Immature natural killer cell (primary cell): ENCODE results near the gene GDF10. TPM values are rescaled to one million over a fixed set of nuclear protein-coding genes. Genes with fewer than 3 reads are reported as not detected.

Experiments used
- DNase-seq, 3 donors: peaks; one replicate each; pipeline ENCODE4 v3.0.0; 2022; ENCODE audit warnings: mixed read lengths in 1 of 3
- H3K27ac Mint-ChIP-seq, 6 donors: one replicate each; pipeline ENCODE4 v1.8.0; 2020; ENCODE audit warnings: mixed read lengths in 6 of 6, mild to moderate bottlenecking in 5 of 6, inconsistent platforms in 4 of 6, moderate library complexity in 3 of 6
- H3K27me3 Mint-ChIP-seq, 3 donors: one replicate each; pipeline ENCODE4 v1.8.0; 2020 to 2021; ENCODE audit warnings: low read depth in 3 of 3, mild to moderate bottlenecking in 3 of 3, mixed read lengths in 3 of 3, moderate library complexity in 3 of 3, inconsistent platforms in 1 of 3
- H3K36me3 Mint-ChIP-seq, 3 donors: one replicate each; pipeline ENCODE4 v1.8.0; 2020; ENCODE audit warnings: mixed read lengths in 3 of 3, inconsistent platforms in 2 of 3, mild to moderate bottlenecking in 2 of 3
- H3K4me1 Mint-ChIP-seq, 2 donors: one replicate each; pipeline ENCODE4 v1.8.0; 2020; ENCODE audit warnings: inconsistent platforms in 2 of 2, mild to moderate bottlenecking in 2 of 2, mixed read lengths in 2 of 2, moderate library complexity in 1 of 2
- H3K4me3 Mint-ChIP-seq, 5 donors: one replicate each; pipeline ENCODE4 v1.8.0; 2020; ENCODE audit warnings: mild to moderate bottlenecking in 5 of 5, mixed read lengths in 5 of 5, inconsistent platforms in 3 of 5, moderate library complexity in 3 of 5
- H3K9me3 Mint-ChIP-seq, 6 donors: one replicate each; pipeline ENCODE4 v1.8.0; 2020; ENCODE audit warnings: mild to moderate bottlenecking in 6 of 6, mixed read lengths in 6 of 6, inconsistent platforms in 4 of 6, moderate library complexity in 3 of 6
- polyA plus RNA-seq, 3 donors: library from polyadenylated mRNA; unstranded; fragments of 300-500 nt; fragmentation: Illumina TruSeq; gene quantifications; one replicate each; pipeline ENCODE4 v1.2.3, GENCODE V29; 2021

Gene GDF10
- polyA plus RNA-seq, 3 donors from 2014 or later: not detected

DNA sequence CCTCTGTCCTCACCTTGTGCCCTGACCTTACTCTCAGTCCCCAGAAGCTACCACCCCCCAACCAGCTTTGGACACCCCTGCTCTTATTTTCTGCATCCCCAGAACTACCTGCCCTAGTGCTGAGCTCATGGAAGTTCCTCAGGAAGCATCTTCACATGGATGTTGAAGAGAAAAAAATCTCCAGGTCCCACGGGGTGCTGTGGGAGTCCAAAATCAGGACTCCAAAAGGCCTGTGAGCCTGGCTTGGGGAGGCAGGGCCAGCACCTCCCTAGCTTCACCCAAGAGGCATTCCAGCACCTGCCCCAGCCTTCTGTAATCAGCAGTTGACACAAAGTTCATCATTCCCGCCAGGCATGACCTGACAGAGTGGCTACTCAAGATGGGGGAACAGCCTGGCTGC is 20.7 kb upstream of the GDF10 start:
- no peak for DNase-seq
- Mint-ChIP-seq H3K4me1 (no peaks in the 10 kb centered on the region), H3K27me3 (peaks cover 0 to 8% (median 7%) of the 10 kb centered on the region in 3 donors), H3K36me3 (no peaks in the 10 kb centered on the region), H3K4me3 (no peak overlapping the region), H3K9me3 (no peaks in the 10 kb centered on the region), H3K27ac (no peak overlapping the region)

DNA sequence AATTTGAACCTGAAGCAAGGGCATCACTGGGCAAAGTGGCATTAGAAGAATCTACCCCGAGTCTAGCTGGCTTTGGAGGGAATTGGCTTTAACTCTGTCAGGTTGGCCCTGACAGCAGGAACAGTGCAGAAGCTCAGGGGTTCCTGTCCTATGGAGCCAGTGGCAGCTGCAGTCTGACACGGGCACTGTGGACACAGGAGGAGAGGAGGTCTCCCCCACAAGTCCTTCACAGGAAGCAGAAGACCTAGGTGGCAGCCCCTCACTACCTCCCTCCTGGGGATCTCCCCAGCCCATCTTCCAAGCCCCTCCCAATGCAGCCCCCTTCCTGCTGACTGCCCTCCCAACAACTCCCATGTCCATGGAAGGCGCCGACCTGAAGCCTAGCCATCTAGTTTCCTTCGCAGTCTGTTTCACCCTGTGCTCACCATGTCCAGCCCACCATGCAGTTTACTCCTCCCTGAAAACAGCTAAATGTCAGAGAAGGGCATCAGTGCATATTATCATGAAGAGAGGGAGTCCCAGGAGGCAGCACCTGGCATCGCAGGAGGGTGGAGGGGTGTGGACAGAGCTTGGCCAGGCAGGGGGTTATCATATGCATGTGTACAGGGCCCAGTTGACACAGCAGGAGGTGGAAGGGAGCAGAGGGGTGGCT is 17.9 kb upstream of the GDF10 start:
- Mint-ChIP-seq H3K4me3 (no peak overlapping the region), H3K27ac (no peak overlapping the region), H3K4me1 (peaks cover 0 to 1% of the 10 kb centered on the region in 2 donors), H3K9me3 (no peaks in the 10 kb centered on the region), H3K27me3 (peaks cover 0 to 6% (median 5%) of the 10 kb centered on the region in 3 donors), H3K36me3 (no peaks in the 10 kb centered on the region)
- no peak for DNase-seq

DNA sequence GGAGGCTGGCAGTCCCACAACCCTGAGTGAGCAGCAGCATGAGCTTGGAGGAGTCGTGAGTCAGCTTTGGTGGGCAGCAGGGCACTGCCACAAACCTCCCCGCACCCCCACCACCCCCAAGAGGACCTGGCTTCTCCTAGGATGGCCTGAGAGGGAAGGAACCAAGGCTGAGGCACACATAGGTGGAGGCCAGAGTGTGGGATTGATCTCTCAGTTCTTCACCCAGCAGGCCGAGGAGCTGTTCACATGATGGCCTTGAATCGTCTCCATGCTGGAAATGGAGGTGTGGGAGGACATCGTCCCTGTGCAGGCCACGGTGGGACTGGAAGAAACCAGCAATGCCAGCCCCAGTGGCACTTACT is 17.4 kb upstream of the GDF10 start:
- no peak overlapping the region for H3K4me3 Mint-ChIP-seq
- H3K27ac Mint-ChIP-seq: no peak overlapping the region
- no peaks in the 10 kb centered on the region for H3K36me3 Mint-ChIP-seq
- H3K9me3 Mint-ChIP-seq: no peaks in the 10 kb centered on the region
- H3K27me3 Mint-ChIP-seq: peaks cover 0 to 5% (median 5%) of the 10 kb centered on the region in 3 donors
- no peak for DNase-seq
- H3K4me1 Mint-ChIP-seq: peaks cover 0 to 1% of the 10 kb centered on the region in 2 donors

- no peak overlapping the region for H3K27ac Mint-ChIP-seq
- no peaks in the 10 kb centered on the region for H3K36me3 Mint-ChIP-seq
- no peak overlapping the region for H3K4me3 Mint-ChIP-seq
- peaks cover 0 to 1% of the 10 kb centered on the region in 2 donors for H3K4me1 Mint-ChIP-seq
- peaks cover 0 to 5% (median 5%) of the 10 kb centered on the region in 3 donors for H3K27me3 Mint-ChIP-seq
- DNase-seq: no peak
- no peaks in the 10 kb centered on the region for H3K9me3 Mint-ChIP-seq
Observed at GRCh38 chr10:47283101-47283630, 16.8 kb upstream of the GDF10 start.

- Mint-ChIP-seq H3K9me3 (no peaks in the 10 kb centered on the region), H3K27me3 (peaks cover 0 to 5% (median 2%) of the 10 kb centered on the region in 3 donors), H3K4me1 (peaks cover 0 to 1% of the 10 kb centered on the region in 2 donors), H3K4me3 (no peak overlapping the region), H3K36me3 (no peaks in the 10 kb centered on the region), H3K27ac (no peak overlapping the region)
- no peak for DNase-seq
Observed at GRCh38 chr10:47283848-47284247, 16.1 kb upstream of the GDF10 start.

GRCh38 chr10:47285381-47286115 is 14.4 kb upstream of the GDF10 start:
- Mint-ChIP-seq H3K27ac (no peak overlapping the region), H3K9me3 (no peaks in the 10 kb centered on the region), H3K4me3 (no peak overlapping the region), H3K36me3 (no peaks in the 10 kb centered on the region), H3K27me3 (peaks cover 0 to 5% (median 1%) of the 10 kb centered on the region in 3 donors), H3K4me1 (peaks cover 0 to 1% of the 10 kb centered on the region in 2 donors)
- DNase-seq: no peak

DNA sequence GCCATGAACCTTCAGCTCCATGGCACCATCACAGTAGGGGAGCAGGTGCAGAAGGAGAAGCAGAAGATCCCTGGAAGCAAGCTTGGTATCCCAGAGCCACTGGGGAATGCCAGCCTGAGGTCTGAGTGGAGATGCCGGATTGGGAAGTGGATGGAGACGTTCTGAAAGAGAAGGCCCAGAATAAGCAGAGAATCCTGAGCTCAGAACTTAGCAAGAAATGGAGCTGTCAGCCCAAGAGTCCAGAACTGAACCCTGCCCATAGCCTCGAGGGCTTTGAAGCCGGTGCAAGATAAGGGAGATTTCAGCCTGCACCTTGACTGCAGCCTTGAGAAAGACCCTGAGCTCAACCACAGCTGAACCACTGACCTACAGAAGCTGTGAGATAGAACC is 13.9 kb upstream of the GDF10 start:
- Mint-ChIP-seq H3K4me3 (no peak overlapping the region), H3K36me3 (no peaks in the 10 kb centered on the region), H3K27me3 (peaks cover 0 to 5% (median 1%) of the 10 kb centered on the region in 3 donors)

DNA sequence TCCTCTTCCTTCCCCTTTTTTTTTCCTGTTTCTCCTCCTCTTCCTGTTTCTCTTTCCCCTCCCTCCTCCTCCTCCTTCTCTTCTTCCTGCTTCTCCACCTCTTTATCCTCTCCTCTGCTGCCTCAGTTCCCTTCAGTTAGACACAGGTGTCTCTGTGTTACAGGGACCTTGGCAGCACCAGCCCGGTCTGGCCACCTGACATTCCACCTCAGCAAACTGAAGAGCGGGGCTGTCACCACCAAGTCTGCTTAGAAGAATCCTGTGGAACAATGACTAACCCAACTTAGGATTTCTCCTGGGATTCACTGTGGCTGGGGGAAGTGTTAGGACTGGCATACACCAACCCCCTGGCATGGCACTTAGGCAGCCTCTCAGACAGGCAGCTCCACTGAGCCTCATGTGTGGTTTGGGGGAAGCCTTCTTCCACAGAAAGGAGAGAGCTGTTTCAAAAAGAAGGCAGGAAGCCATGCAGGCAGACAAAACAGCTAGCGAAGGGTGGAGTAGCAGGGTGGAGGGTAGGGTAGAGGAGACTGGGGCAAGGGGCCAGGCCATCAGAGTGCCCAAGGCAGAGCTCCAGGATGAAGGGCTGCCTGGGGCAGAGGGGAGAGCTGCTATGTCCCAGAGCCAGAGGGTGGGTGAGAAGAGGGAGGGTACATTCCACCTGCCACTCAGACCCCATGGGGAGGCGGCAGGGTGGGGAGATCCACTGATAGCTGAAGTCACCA is 13.2 kb upstream of the GDF10 start:
- no peaks in the 10 kb centered on the region for H3K9me3 Mint-ChIP-seq
- no peak for DNase-seq
- no peak overlapping the region for H3K27ac Mint-ChIP-seq
- peaks cover 0 to 1% of the 10 kb centered on the region in 2 donors for H3K4me1 Mint-ChIP-seq
- no peaks in the 10 kb centered on the region for H3K36me3 Mint-ChIP-seq
- peaks cover 0 to 1% (median under 1%) of the 10 kb centered on the region in 3 donors for H3K27me3 Mint-ChIP-seq
- H3K4me3 Mint-ChIP-seq: no peak overlapping the region

More for the DNA sequence above, 13.9 kb upstream of the GDF10 start:
- H3K27ac Mint-ChIP-seq: no peak overlapping the region
- DNase-seq: no peak
- no peaks in the 10 kb centered on the region for H3K9me3 Mint-ChIP-seq
- H3K4me1 Mint-ChIP-seq: peaks cover 0 to 1% of the 10 kb centered on the region in 2 donors

DNA sequence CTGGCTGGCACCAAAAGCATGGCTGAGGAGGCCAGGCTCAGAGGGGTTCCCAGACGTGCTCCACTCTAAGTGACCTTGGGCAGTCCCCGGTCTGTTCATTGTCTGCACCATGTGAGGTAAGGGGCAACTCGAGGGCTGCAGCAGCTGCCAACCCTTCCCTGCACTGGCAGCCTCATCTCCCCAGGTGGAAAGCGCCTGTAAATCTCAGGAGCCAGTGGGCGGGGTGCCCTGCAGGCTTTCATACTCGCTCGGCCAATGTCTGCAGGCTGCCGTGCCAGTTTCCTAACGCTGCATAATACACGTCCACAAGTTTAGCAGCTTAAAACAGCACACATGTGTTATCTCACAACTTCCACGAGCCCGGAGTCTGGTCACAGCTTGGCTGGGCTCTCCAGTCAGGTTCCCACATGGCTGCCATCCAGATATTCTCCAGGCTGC is 12.6 kb upstream of the GDF10 start:
- Mint-ChIP-seq H3K27me3 (peaks cover 0 to 1% (median 0%) of the 10 kb centered on the region in 3 donors), H3K36me3 (no peaks in the 10 kb centered on the region), H3K27ac (no peak overlapping the region), H3K4me1 (peaks cover 0 to 1% of the 10 kb centered on the region in 2 donors), H3K4me3 (no peak overlapping the region), H3K9me3 (no peaks in the 10 kb centered on the region)
- DNase-seq: no peak

GRCh38 chr10:47287805-47288204 is 12.2 kb upstream of the GDF10 start:
- no peak for DNase-seq
- peaks cover 0 to 1% of the 10 kb centered on the region in 2 donors for H3K4me1 Mint-ChIP-seq
- H3K27me3 Mint-ChIP-seq: peaks cover 0 to 1% (median 0%) of the 10 kb centered on the region in 3 donors
- no peak overlapping the region for H3K27ac Mint-ChIP-seq
- H3K36me3 Mint-ChIP-seq: no peaks in the 10 kb centered on the region
- H3K4me3 Mint-ChIP-seq: no peak overlapping the region
- no peaks in the 10 kb centered on the region for H3K9me3 Mint-ChIP-seq

DNA sequence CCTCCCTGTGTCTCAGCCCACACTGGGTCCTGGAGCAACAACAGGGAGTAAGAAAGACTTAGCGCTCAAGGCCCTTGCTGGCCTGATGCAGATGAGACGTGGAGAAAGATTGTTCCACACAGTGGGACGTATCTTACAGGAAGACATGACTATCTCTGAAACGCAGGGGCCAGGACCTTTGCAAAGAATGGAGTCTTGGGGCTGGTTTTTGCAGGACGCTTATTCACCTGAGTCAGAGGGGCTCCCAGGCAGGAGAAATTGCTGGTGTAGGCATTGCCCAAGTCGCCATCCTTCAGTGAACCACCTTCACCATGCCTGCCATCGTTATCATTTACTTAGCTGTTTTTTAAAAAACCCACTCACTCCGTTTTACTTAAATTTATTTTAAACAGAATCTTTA is 11.8 kb upstream of the GDF10 start:
- no peaks in the 10 kb centered on the region for H3K36me3 Mint-ChIP-seq
- H3K9me3 Mint-ChIP-seq: no peaks in the 10 kb centered on the region
- no peak overlapping the region for H3K4me3 Mint-ChIP-seq
- H3K27me3 Mint-ChIP-seq: peaks cover 0 to 1% (median 0%) of the 10 kb centered on the region in 3 donors
- H3K4me1 Mint-ChIP-seq: peaks cover 0 to 1% of the 10 kb centered on the region in 2 donors
- DNase-seq: no peak
- no peak overlapping the region for H3K27ac Mint-ChIP-seq

DNA sequence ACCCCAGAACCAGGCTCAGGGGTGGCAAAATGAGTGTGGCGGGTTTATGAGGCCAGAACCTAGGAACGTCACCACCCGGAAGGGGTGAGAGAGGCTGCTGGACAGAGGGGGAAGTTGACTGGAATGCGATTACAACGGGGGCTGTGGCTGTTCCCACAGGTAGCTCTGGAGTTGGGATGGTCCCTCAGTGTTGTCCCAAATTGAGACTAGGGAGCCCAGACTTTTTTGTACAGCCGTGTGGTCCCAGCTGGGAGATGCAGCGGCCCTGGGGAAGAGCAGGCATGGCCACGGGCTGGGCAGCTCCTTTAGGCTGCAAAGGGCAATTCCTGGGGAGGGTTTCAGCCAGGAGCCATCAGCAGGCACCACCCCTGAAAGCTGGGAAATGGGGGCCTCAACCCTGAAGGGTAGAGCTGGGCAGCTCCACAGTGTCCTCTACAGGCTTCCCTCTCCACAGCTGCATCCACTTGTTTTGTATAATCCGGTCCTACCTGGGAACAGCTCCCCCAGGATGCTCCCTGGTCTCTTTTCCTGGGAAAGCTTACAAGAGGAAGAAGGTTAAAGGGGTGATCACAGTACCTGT is 11.0 kb upstream of the GDF10 start:
- DNase-seq: no peak
- Mint-ChIP-seq H3K4me1 (peaks cover 0 to 1% of the 10 kb centered on the region in 2 donors), H3K27me3 (peaks cover 0 to 4% (median 0%) of the 10 kb centered on the region in 3 donors), H3K27ac (no peak overlapping the region), H3K9me3 (no peaks in the 10 kb centered on the region), H3K4me3 (no peak overlapping the region), H3K36me3 (no peaks in the 10 kb centered on the region)

GRCh38 chr10:47289921-47290320 is 10.1 kb upstream of the GDF10 start:
- Mint-ChIP-seq H3K4me1 (peaks cover 0 to 1% of the 10 kb centered on the region in 2 donors), H3K4me3 (no peak overlapping the region), H3K27me3 (peaks cover 0 to 5% (median 0%) of the 10 kb centered on the region in 3 donors), H3K9me3 (no peaks in the 10 kb centered on the region), H3K27ac (no peak overlapping the region), H3K36me3 (no peaks in the 10 kb centered on the region)
- no peak for DNase-seq
